Right lobe of liver (tissue), 6 donors: Measurements from ENCODE around the gene UBE3B. TPM values are rescaled to one million over a fixed set of nuclear protein-coding genes. Genes with fewer than 3 reads are reported as not detected.

Experiments
- ATAC-seq, 4 donors: fragments of 200-7000 bp; cut with Tn5 transposase; one replicate each; pipeline ENCODE4 v1.9.1; 2020; ENCODE audit warnings: mild to moderate bottlenecking in 4 of 4, moderate library complexity in 4 of 4
- DNase-seq, 3 donors: peaks; one replicate each; pipeline ENCODE4 v3.0.0-alpha.2; 2020
- H3K27ac ChIP-seq, 3 donors: fragments of 200-600 bp; one replicate each; pipeline ENCODE4 v1.8.0; 2022
- H3K27me3 ChIP-seq, 2 donors: fragments of 200-600 bp; one replicate each; pipeline ENCODE4 v1.8.0; 2022
- H3K36me3 ChIP-seq, 4 donors: fragments of 200-600 bp; sonication (generic) in 1 of 4; one replicate each; pipeline versions ENCODE4 v1.5.1 to v1.8.0; 2017 to 2022; ENCODE audit warnings: control low read depth in 1 of 4
- H3K4me1 ChIP-seq, 4 donors: fragments of 200-600 bp; sonication (generic) in 1 of 4; one replicate each; pipeline versions ENCODE4 v1.5.1 to v1.8.0; 2017 to 2022; ENCODE audit warnings: control low read depth in 1 of 4
- H3K4me3 ChIP-seq, 3 donors: fragments of 200-600 bp; one replicate each; pipeline ENCODE4 v1.8.0; 2022
- H3K9me3 ChIP-seq, 4 donors: fragments of 200-600 bp; sonication (generic) in 1 of 4; one replicate each; pipeline versions ENCODE4 v1.5.1 to v1.8.0; 2017 to 2022; ENCODE audit warnings: control low read depth in 1 of 4
- CTCF ChIP-seq, 4 donors: fragments of 200-600 bp in 3 of 4; fragments of 450-650 bp in 1 of 4; IDR thresholded peaks; one replicate each; pipeline versions ENCODE4 v1.5.1 to v1.8.0; 2016 to 2022; ENCODE audit warnings: antibody characterized with exemption in 4 of 4, mild to moderate bottlenecking in 2 of 4
- POLR2A ChIP-seq: fragments of 450-650 bp; IDR thresholded peaks from one replicate; pipeline ENCODE4 v1.6.1; 2017; ENCODE audit warnings: antibody characterized with exemption, mild to moderate bottlenecking
- WGBS: methylation state at CpG from one replicate; pipeline ENCODE4 v1.1.6; 2018; ENCODE audit warnings: low coverage, low lambda C conversion rate; ENCODE audit not compliant: insufficient coverage; ENCODE audit errors: missing lambda C conversion rate; 5-methylcytosine and 5-hydroxymethylcytosine counted together
- intact Hi-C, 2 donors: fragments of 100-400 bp; cut with DNase I; formaldehyde crosslinking; loops; one replicate each; pipeline versions ENCODE4 v1.11.2 to v1.14.1; 2022
- total RNA-seq, 6 experiments: library from RNA; depleted of rRNA in 2 of 6; stranded (reverse); fragments of >200 nt in 2 of 6; fragmentation: NEBNext Ultra II Directional in 3 of 6; extraction: Animal tissue kit (Norgen Biotek cat#: 25700) in 3 of 6; gene quantifications; one replicate each; pipeline versions ENCODE4 v1.1.0 to v1.2.4, GENCODE V29; 2016 to 2023
- donor health status: DM: no; HTN: yes; CAD: no.
- donor health status: DM: no; HTN: no; CAD: no.
- donor health status: DM: no; HTN: no; CAD: no.
- donor health status: DM: no; HTN: yes; CAD: no.
- donor health status: DM: no; HTN: yes; CAD: no.

The UBE3B gene
- total RNA-seq, 6 experiments from 2014 or later, result 15.3 to 31.8 (median 22.5) TPM

- Histone ChIP-seq H3K4me3 (no peak overlapping the region), H3K27ac (no peak overlapping the region), H3K4me1 (no peaks in the 10 kb centered on the region), H3K27me3 (no peaks in the 10 kb centered on the region), H3K9me3 (no peaks in the 10 kb centered on the region), H3K36me3 (peaks cover 0 to 75% (median 20%) of the 10 kb centered on the region in 4 donors)
- intact Hi-C loops, result loop anchor here (5.0 to 10.0 kb wide), 3 partner anchors 70 to 250 kb away; no protein-coding TSS in a partner anchor
- WGBS, result 97% methylated on average over 12 of the region's 26 CpGs
- ATAC-seq (no peak), DNase-seq (no peak)
- no peak for TF ChIP-seq POLR2A
- TF ChIP-seq CTCF (IDR thresholded peaks at IDR 0.05), result no peak
Measured at GRCh38 chr12:109524466-109525278, 47.2 kb downstream of the UBE3B start.

- no peak for ATAC-seq
Measured at GRCh38 chr12:109525279-109525585, 47.8 kb downstream of the UBE3B start.

DNA sequence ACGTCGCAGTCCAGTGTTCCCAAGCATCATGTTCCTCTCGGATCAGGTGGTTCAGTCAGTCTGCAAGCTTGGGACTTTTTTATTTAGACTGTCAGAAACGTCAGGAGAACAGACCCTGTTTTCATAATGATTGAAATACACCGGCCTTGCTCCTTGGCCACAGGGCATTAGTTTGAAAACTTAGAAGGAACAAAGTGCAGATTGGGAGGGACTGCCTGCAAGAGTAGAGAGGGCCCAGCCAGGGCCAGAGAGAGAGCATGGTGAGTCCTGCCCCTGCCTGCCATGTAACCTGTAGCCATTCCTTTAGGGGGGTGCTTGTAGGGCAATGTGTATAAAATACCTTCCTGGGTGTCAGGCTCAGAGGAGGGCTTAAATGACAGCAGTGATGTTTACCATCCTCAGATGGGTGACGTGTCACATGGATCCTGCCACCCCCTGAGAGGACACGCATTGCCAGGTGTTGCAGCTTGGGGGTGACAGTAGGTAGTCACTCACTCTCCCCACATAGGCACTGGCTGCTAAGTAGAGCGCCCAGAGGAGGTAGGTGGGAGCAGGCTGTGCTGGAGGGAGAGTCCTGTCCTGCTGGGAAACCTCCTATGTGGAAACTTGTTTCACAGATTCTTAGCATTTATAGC is 50.2 kb downstream of the UBE3B start:
- TF ChIP-seq POLR2A (no peak), CTCF (IDR thresholded peaks at IDR 0.05) (no peak)
- H3K36me3 ChIP-seq, result peaks cover 0 to 61% (median 12%) of the 10 kb centered on the region in 4 donors
- no peak for ATAC-seq
- no peak overlapping the region for H3K27ac ChIP-seq
- no peaks in the 10 kb centered on the region for H3K9me3 ChIP-seq
- no peaks in the 10 kb centered on the region for H3K27me3 ChIP-seq
- 67% methylated on average over 5 of the region's 8 CpGs for WGBS
- DNase-seq, result no peak
- H3K4me3 ChIP-seq, result no peak overlapping the region
- H3K4me1 ChIP-seq, result no peaks in the 10 kb centered on the region
- intact Hi-C loops, result loop anchor here (10.0 kb wide), 2 partner anchors 67 to 247 kb away; no protein-coding TSS in a partner anchor

More at GRCh38 chr12:109525279-109525585, 47.8 kb downstream of the UBE3B start:
- TF ChIP-seq CTCF (IDR thresholded peaks at IDR 0.05) (no peak), POLR2A (no peak)
- no peak for DNase-seq
- Histone ChIP-seq H3K27me3 (no peaks in the 10 kb centered on the region), H3K27ac (no peak overlapping the region), H3K4me1 (no peaks in the 10 kb centered on the region), H3K36me3 (peaks cover 0 to 73% (median 21%) of the 10 kb centered on the region in 4 donors), H3K4me3 (no peak overlapping the region), H3K9me3 (no peaks in the 10 kb centered on the region)
- intact Hi-C loops, result loop anchor here (10.0 kb wide), 2 partner anchors 70 to 250 kb away; no protein-coding TSS in a partner anchor
- 94% methylated on average over 3 of the region's 3 CpGs for WGBS

GRCh38 chr12:109529691-109530640 is 52.5 kb downstream of the UBE3B start:
- WGBS, result 68% methylated on average over 15 of the region's 19 CpGs
- ATAC-seq, result no peak
- intact Hi-C loops, result loop anchor here (10.0 kb wide), 2 partner anchors 65 to 245 kb away; no protein-coding TSS in a partner anchor
- Histone ChIP-seq H3K4me1 (no peaks in the 10 kb centered on the region), H3K9me3 (no peaks in the 10 kb centered on the region), H3K36me3 (peaks cover 0 to 41% (median 6%) of the 10 kb centered on the region in 4 donors), H3K27ac (no peak overlapping the region), H3K27me3 (no peaks in the 10 kb centered on the region), H3K4me3 (no peak overlapping the region)
- no peak for DNase-seq
- no peak for TF ChIP-seq POLR2A
- TF ChIP-seq CTCF (IDR thresholded peaks at IDR 0.05), result no peak
